Measurements from ENCODE around the gene HIGD1C.
"Not testable (repeated sequence)": the region's sequence is repeated elsewhere in the genome, so short reads cannot be mapped to it uniquely, and the experiment has no call there.

The HIGD1C gene

DNA sequence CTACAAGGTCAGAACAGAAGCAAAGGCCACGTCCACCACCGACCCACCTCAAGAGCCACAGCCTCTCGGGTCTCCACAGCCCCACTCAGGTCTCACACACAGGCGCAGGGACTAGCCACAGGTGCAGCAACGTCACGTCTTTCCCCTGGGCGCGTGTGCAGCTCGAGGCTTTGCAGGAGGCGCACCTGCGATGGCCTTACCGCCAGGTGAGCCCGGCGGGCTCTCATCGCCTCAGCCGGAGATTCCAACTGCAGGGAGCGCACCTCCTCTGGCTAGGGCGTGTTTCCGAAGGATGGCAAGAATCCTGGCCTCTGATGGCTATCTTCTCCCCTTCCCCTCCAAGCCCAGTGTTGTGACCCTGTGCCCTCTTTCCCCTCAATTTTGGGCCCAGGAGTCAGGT lies at the start of gene HIGD1C:
TSS of gene HIGD1C (plus strand) at position 35 of the 400 bp plus-strand sequence. CDS start 1,455 bp downstream, outside the sequence.
- no peak for DNase-seq (ENCODE audit: low read depth in 2 of 2)

DNA sequence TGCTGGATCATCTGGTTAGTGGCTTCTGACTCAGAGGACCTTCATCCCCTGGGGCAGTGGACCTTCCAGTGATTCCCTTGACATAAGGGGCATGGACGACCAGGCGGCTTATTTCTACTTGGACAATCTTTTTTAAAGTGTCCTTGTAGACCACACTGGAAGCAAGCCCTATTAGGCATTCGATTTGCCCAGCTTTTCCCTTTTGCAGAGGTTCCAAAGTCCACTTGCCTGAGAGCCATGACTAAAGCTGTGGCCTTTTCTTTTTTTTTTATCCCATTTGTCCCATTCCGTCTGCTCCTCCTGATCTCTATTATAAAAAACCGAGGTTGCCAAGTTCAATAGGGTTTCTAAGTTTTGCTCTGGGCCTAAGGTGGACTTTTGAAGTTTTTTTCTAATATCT lies 43.9 kb upstream of the HIGD1C start:
- not testable (repeated sequence) for DNase-seq (ENCODE audit: low read depth in 2 of 2)

DNA sequence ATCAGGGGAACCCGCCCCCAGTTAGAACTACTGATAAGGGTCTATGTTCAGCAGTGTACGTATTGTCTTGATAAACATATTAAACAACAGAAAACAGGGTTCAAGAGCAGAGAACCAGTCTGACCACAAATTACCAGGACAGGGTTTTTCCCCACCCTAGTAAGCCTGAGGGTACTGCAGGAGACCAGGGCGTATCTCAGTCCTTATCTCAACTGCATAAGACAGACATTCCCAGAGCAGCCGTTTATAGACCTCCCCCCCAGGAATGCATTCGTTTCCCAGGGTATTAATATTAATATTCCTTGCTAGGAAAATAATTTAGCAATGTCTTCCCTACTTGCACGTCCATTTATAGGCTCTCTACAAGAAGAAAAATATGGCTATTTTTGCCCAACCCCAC lies 40.0 kb upstream of the HIGD1C start:
- DNase-seq (ENCODE audit: low read depth in 2 of 2): not testable (repeated sequence)

DNA sequence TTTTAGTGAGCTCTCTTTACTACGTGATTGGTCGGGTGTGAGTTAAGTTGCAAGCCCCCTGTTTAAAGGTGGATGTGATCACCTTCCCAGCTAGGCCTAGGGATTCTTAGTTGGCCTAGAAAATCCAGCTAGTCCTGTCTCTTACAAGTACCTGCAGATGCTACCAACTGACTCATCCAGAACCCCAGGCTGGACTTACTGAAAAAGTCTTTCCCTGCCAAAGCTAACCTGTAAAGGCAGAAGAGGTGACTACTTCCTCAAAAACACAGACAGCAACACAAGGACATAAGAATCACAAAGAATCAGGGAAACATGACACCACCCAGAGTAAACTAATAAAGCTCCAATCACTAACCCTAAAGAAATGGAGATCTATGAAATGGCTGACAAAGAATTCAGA lies 39.1 kb upstream of the HIGD1C start:
- no peak for DNase-seq (ENCODE audit: low read depth in 2 of 2)

DNA sequence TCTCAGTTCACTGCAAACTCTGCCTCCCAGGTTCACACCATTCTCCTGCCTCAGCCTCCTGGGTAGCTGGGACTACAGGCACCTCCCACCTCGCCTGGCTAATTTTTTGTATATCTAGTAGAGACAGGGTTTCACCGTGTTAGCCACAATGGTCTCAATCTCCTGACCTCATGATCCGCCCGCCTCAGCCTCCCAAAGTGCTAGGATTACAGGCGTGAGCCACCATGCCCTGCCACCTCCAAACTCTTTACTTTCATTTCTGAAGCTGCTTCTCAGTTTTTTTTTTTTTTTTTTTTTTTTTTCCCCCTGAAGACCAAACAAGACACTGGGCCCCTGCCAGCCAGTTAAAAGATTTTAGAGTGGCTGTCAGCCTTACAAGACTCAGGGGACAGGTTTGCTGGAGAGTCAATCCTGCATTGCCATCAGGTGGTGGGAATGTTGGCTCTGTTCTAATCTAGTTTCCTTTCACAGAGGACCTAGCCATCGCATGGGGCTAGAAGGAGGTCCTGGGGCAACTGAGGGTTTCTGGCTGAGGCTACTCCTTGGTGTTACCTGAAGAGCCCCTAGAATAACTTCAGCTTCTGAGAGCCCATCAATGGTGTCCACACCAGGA lies 37.4 kb upstream of the HIGD1C start:
- DNase-seq (ENCODE audit: low read depth in 2 of 2): no peak

DNA sequence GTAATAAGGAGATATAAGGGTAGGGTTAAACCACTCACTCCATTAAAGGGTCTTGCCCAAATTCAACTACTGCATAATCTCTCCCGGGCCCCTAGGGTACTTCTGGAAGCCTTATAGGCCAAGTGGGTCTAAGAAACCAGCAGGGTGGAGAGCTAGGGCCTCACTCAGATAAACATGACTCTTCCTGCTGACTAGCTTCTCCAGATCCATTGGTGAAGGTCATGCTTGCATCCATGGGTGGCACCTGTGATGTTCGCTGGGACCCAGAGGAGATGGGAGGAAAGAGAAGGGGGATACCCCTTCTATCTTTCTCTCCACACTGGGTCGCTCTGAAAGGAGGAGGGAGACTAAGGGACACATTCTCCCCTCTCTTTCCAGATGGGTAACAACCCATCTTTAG lies 36.1 kb upstream of the HIGD1C start:
- DNase-seq (ENCODE audit: low read depth in 2 of 2): no peak

DNA sequence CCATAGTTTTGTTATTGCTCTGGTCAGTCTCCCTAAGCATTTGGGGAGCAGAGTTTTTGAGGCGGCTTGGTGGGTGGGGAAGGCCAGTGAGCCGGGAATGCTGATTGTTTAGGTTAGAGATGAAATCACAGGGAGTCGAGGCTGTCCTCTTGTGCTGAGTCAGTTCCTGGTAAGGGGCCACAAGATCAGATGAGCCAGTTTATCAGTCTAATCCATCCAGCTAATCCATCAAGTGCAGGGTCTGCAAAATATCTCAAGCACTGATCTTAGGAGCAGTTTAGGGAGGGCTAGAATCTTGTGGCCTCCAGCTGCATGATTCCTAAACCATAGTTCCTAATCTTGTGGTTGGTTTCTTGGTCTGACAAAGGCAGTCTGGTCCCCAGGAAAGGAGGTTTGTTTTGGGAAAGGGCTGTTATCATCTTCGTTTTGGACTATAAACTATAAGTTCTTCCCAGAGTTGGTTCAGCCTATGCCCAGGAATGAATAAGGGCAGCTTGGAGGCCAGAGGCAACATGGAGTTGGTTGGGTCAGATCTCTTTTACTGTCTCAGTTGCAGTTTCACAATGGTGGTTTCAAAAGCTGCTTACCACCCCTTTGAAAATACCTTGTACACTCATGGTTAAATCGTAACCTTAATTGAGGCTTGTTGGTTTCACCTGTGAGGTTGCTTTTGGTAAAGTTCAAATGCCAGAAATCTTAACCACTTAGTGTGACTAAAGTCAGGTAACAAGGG lies 33.6 kb upstream of the HIGD1C start:
- DNase-seq (ENCODE audit: low read depth in 2 of 2): no peak

DNA sequence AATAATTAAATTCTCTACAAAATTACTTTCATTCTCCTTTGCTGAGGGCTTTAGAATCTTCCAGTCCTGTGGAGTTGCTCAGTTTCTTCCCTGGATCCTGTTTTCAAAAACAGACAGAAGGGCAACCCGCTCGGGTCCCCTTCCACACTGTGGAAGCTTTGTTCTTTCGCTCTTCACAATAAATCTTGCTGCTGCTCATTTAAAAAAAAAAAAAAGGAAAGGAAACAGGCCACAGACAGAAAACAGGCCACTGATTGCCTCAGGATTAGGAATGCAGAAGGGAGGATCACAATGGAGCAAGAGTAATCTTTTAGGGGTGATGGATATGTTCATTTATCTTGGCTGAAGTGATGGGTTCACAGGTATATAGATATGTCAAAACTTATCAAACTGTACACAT lies 29.5 kb upstream of the HIGD1C start:
- DNase-seq (ENCODE audit: low read depth in 2 of 2): no peak

DNA sequence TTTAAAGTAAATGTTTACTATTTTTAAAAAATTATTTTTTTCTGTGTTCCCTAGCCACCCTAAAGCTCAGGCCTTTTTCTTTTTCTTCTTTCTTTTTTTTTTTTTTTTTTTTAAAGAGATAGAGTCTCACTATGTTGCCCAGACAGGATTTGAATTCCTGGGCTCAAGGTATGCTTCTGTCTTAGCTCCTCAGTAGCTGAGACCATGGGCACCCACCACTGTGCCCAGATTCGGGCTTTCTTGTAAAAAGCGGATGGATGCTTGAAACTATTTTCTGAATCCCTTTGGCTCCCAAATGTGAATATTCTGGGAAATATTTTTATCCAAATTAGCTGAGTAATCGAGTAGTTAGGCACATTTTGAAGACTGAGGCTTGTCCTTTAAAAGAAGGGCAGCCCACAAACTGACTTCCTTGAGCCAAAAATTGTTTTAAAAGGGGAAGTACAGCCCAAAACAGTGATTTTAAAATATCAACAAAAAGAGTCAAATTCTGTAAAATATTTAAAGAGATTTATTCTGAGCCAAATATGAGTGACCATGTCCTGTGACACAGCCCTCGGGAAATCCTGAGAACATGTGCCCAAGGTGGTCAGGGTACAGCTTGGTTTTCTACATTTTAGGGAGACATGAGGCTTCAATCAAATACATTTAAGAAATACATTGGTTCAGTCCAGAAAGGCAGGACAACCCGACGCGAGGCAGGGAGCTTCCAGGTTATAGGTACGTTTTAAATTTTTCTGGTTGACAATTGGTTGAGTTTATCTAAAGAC lies 28.8 kb upstream of the HIGD1C start:
- no peak for DNase-seq (ENCODE audit: low read depth in 2 of 2)

DNA sequence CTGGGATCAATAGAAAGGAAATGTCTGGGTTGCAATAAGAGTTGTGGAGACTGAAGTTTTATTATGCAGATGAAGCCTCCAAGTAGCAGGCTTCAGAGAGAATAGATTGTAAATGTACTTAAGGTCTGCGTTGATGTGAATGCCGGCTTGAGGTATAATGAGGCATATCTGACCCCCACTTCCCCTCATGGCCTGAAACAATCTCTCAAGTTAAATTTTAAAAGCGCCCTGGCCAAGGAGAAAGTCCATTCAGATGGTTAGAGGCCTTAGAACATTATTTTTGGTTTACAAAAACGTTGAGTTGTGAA lies 28.3 kb upstream of the HIGD1C start:
- no peak for DNase-seq (ENCODE audit: low read depth in 2 of 2)

DNA sequence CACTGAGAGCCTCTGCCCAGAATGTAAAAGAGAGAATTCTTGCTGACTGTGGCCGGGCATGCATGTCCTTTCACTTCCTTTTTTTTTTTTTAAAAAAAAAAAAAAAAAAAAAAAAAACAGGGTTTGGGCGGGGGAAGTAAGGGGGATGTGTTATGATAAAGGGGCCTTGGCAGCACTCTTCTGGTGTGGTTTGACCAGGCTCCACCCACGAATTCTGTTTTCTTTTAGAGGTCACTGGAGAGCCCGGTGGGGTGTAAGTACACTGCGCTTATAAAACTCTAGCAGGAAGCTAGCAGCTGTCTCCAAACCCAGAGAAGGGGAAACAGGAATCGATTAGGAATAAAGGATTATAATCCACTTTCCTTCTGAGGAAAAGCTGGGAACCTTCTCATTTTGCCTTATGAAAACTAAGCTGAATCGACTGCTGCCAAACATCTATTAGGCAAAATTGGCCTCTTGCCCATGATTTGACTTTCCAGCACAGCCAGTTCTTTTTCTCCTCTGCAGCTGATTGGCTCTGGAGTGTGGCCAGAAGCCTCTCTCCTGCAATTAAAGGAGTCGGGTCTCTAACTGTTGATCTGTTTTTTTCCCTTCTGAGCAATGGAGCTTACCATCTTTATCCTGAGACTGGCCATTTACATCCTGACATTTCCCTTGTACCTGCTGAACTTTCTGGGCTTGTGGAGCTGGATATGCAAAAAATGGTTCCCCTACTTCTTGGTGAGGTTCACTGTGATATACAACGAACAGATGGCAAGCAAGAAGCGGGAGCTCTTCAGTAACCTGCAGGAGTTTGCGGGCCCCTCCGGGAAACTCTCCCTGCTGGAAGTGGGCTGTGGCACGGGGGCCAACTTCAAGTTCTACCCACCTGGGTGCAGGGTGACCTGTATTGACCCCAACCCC lies 27.7 kb upstream of the HIGD1C start:
- peak in 1 of 2 donors; percentile 15 for DNase-seq (ENCODE audit: low read depth in 2 of 2)

DNA sequence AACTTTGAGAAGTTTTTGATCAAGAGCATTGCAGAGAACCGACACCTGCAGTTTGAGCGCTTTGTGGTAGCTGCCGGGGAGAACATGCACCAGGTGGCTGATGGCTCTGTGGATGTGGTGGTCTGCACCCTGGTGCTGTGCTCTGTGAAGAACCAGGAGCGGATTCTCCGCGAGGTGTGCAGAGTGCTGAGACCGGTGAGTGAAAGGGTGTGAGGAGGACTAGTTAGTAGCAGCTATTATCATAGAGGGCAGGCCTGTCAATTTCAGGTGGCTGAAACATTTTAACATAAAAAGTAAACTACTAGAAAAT lies 27.0 kb upstream of the HIGD1C start:
- no peak for DNase-seq (ENCODE audit: low read depth in 2 of 2)

DNA sequence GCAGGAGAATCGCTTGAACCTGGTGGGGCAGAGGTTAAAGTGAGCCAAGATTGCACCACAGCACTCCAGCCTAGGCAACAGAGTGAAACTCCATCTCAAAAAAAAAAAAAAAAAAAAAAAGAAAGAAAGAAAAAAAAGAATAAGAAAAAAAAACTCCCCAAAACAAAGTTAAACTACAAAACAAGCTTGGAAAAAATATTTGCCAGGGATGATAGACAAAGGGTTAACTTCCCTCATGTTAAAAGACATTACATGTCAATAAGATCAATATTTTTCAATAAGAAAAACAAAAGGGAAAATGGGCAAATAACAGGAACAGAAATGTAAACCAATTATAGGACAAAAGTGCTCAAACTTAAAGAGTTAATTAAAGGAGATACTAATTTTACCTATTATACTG lies 26.4 kb upstream of the HIGD1C start:
- no peak for DNase-seq (ENCODE audit: low read depth in 2 of 2)

DNA sequence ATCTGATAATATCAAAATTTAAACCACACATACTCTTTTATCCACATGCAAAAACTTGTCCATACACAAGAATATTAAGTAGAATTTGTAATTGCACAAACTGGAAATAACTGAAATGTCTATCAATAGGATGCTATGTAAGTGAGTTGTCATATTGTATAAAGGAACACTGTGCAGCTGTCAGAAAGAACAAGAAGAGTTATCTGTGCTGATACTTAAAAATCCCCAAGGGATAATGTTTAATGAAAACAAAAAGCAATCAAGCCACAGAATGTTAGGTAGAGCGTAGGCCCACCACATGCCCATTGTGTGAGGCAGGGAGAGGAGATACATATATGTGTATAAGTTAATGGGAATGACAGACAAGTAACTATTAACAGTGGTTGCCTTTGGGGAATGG lies 25.9 kb upstream of the HIGD1C start:
- DNase-seq (ENCODE audit: low read depth in 2 of 2): no peak

DNA sequence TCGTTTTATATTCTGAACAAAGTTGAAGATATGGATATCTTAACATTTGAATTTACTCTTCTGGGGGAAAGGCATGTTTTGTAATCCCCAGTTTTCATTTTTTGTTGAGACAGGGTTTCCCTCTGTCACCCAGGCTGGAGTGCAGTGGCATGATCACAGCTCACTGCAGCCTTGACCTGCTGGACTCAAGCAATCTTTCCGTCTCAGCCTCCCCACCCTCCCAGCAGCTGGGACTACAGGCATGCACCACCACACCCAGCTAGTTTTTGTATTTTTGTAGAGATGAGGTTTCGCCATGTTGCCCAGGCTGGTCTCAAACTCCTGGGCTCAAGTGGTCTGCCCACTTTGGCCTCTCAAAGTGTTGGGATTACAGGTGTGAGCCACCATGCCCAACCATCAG lies 25.4 kb upstream of the HIGD1C start:
- DNase-seq (ENCODE audit: low read depth in 2 of 2): not testable (repeated sequence)

DNA sequence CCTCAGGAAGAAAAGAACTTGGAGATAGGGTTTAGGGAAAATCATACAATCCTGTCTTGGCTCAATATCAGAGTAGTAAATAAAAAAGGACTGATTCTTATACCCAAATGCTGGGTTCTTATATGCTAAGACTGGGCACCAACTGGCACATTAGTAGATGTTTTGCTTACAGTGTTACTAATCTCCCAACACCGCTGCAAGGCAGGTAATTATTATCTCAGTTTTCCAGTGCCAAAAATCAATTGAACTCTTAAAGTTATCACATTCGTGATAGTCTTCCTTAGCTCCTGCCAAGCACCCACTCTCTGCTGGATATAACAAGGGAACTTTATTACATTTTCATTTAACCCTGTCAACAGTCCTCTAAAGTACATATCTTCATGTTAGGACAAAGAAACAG lies 25.0 kb upstream of the HIGD1C start:
- no peak for DNase-seq (ENCODE audit: low read depth in 2 of 2)

DNA sequence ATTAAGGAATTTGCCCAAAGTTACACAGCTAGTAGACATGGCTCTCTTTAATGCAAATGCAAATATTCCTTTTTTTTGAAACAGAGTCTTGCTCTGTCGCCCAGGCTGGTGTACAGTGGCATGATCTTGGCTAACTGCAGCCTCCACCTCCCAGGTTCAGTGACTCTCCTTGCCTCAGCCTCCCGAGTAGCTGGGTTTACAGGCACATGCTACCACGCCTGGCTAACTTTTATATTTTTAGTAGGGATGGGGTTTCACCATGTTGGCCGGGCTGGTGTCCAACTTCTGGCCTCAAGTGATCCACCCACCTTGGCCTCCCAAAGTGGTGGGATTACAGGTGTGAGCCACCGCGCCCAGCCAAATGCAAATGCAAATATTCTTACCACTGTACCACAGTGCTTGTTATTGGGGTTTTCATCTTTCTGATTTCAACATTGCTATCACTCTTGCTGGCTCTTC lies 24.5 kb upstream of the HIGD1C start:
- DNase-seq (ENCODE audit: low read depth in 2 of 2): no peak

DNA sequence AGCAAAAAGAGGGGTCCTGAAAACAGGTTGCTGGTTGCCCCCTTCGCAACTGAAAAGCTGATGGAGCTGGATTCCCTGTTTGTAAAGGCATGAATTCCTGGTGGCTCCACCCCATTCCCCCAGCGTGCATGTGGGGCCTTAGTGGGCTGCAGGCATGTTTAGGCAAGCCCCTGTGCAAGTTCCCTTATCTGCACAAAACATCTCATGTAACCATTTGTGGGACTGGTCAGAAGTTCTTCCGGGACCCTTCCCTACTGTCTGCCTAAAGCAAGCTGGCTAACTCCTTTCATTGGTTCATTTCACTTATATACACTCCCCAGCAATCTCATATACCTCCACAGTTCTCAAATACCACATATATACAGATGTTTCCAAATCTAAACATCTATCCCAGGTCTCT lies 24.0 kb upstream of the HIGD1C start:
- DNase-seq (ENCODE audit: low read depth in 2 of 2): no peak

DNA sequence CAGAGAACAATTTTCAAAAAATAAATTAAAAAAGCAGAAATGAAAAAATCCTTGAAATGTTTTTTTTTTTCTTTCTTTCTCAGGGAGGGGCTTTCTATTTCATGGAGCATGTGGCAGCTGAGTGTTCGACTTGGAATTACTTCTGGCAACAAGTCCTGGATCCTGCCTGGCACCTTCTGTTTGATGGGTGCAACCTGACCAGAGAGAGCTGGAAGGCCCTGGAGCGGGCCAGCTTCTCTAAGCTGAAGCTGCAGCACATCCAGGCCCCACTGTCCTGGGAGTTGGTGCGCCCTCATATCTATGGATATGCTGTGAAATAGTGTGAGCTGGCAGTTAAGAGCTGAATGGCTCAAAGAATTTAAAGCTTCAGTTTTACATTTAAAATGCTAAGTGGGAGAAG lies 22.5 kb upstream of the HIGD1C start:
- no peak for DNase-seq (ENCODE audit: low read depth in 2 of 2)

DNA sequence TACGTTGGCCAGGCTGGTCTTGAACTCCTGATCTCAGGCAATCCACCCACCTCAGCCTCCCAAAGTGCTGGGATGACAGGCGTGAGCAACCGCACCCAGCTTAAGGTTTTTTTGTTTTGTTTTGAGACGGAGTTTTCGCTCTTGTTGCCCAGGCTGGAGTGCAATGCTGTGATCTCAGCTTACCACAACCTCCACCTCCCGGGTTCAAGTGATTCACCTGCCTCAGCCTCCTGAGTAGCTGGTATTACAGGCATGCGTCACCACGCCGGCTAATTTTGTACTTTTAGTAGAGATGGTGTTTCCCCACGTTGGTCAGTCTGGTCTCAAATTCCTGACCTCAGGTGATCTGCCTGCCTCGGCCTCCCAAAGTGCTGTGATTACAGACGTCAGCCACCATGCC lies 21.9 kb upstream of the HIGD1C start:
- not testable (repeated sequence) for DNase-seq (ENCODE audit: low read depth in 2 of 2)

DNA sequence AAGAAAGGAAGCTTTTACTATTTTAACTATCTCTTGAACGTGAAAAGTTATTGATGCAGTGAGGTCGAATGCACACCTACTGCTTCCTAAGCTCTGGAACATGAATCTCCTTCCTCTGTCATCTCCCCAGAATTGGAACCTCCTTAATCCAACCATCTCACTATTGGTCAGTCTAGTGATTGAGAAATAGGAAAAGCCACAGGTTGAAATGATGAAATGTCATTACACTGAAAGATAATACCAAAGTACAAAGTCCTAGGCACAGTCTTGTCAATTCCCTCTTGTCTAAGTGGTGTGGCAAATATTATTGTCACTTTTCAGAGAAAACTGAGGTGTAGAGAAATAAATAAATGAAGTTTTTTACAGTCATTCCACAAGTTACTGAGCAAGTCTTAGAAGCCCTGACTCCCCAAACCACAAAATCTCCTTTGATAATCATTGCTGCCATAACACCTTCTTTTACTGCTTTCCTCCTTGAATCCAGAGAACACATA lies 19.5 kb upstream of the HIGD1C start:
- no peak for DNase-seq (ENCODE audit: low read depth in 2 of 2)
